Trophoblast cell (in vitro differentiated cells and primary cell): ENCODE measurements around the gene PEX10.
A peak's percentile ranks its signal among the peaks of the same experiment; 100 is the strongest.

Source experiments
- DNase-seq, 2 donors: peaks; one replicate each; pipeline ENCODE4 v3.0.0-alpha.2; 2016
- H2AFZ ChIP-seq: 2 replicates; pipeline ENCODE4 v1.6.1; 2013; ENCODE audit warnings: low read length, moderate library complexity, mild to moderate bottlenecking; ENCODE audit not compliant: insufficient read depth, poor library complexity
- H2AK5ac ChIP-seq: 2 replicates; pipeline ENCODE4 v1.6.1; 2013; ENCODE audit warnings: mild to moderate bottlenecking, low read length
- H2BK120ac ChIP-seq: 2 replicates; pipeline ENCODE4 v1.6.1; 2013; ENCODE audit warnings: low read length, mild to moderate bottlenecking, moderate library complexity; ENCODE audit not compliant: insufficient read depth, poor library complexity
- H2BK12ac ChIP-seq: 2 replicates; pipeline ENCODE4 v1.6.1; 2013; ENCODE audit warnings: mild to moderate bottlenecking, low read length, moderate library complexity
- H2BK5ac ChIP-seq: 2 replicates; pipeline ENCODE4 v1.6.1; 2013; ENCODE audit warnings: low read length, low read depth, moderate library complexity, mild to moderate bottlenecking; ENCODE audit not compliant: poor library complexity
- H3K14ac ChIP-seq: 2 replicates; pipeline ENCODE4 v1.6.1; 2013; ENCODE audit warnings: mild to moderate bottlenecking, low read length
- H3K18ac ChIP-seq: 2 replicates; pipeline ENCODE4 v1.6.1; 2013; ENCODE audit warnings: mild to moderate bottlenecking, low read length
- H3K23ac ChIP-seq: 2 replicates; pipeline ENCODE4 v1.6.1; 2013; ENCODE audit warnings: low read length
- H3K27ac ChIP-seq: 2 replicates; pipeline ENCODE4 v1.5.1; 2013; ENCODE audit warnings: low read depth, mild to moderate bottlenecking, inconsistent platforms, low read length, moderate library complexity
- H3K27me3 ChIP-seq: 2 replicates; pipeline ENCODE4 v1.6.1; 2013; ENCODE audit warnings: inconsistent platforms, mild to moderate bottlenecking, low read length, moderate library complexity; ENCODE audit not compliant: insufficient read depth
- H3K36me3 ChIP-seq, 2 experiments: 1 replicate in 1 of 2; 2 replicates in 1 of 2; pipeline ENCODE4 v1.6.1; 2013; ENCODE audit warnings: low read length in 2 of 2, mild to moderate bottlenecking in 2 of 2, moderate library complexity in 1 of 2; ENCODE audit not compliant: insufficient read depth in 2 of 2, control insufficient read depth in 1 of 2
- H3K4ac ChIP-seq: 2 replicates; pipeline ENCODE4 v1.6.1; 2013; ENCODE audit warnings: low read depth, mild to moderate bottlenecking, low read length, moderate library complexity
- H3K4me1 ChIP-seq, 2 experiments: 1 replicate in 1 of 2; 2 replicates in 1 of 2; pipeline ENCODE4 v1.6.1; 2013; ENCODE audit warnings: low read length in 2 of 2, mild to moderate bottlenecking in 2 of 2, moderate library complexity in 1 of 2; ENCODE audit not compliant: insufficient read depth in 2 of 2, control insufficient read depth in 1 of 2
- H3K4me2 ChIP-seq: 2 replicates; pipeline ENCODE4 v1.6.1; 2013; ENCODE audit warnings: inconsistent platforms, mild to moderate bottlenecking, low read length, moderate library complexity
- H3K4me3 ChIP-seq: 2 replicates; pipeline ENCODE4 v1.5.1; 2013; ENCODE audit warnings: mild to moderate bottlenecking, low read depth, low read length, inconsistent platforms
- H3K79me1 ChIP-seq: one replicate; pipeline ENCODE4 v1.6.1; 2013; ENCODE audit warnings: low read length
- H3K79me2 ChIP-seq: 2 replicates; pipeline ENCODE4 v1.6.1; 2013; ENCODE audit warnings: low read length, mild to moderate bottlenecking; ENCODE audit not compliant: control insufficient read depth, insufficient read depth, poor library complexity
- H3K9ac ChIP-seq: 2 replicates; pipeline ENCODE4 v1.6.1; 2013; ENCODE audit warnings: mild to moderate bottlenecking, low read length
- H3K9me3 ChIP-seq: 2 replicates; pipeline ENCODE4 v1.6.1; 2013; ENCODE audit warnings: low read depth, mild to moderate bottlenecking, control low read depth, inconsistent platforms, low read length; ENCODE audit not compliant: insufficient read depth
- H4K12ac ChIP-seq: 2 replicates; pipeline ENCODE4 v1.6.1; 2013; ENCODE audit warnings: low read depth, mild to moderate bottlenecking, low read length, moderate library complexity
- H4K8ac ChIP-seq: 2 replicates; pipeline ENCODE4 v1.6.1; 2013; ENCODE audit warnings: low read depth, mild to moderate bottlenecking, low read length, moderate library complexity
- H4K91ac ChIP-seq: one replicate; pipeline ENCODE4 v1.6.1; 2013; ENCODE audit warnings: low read depth, mild to moderate bottlenecking, low read length, moderate library complexity
- WGBS: extraction: QIAGEN DNeasy Blood & Tissue Kit; methylation state at CpG from one replicate; pipeline ENCODE4 v1.1.7; 2013; ENCODE audit warnings: missing lambda C conversion rate; ENCODE audit not compliant: insufficient read length, insufficient coverage; ENCODE audit errors: extremely low coverage; 5-methylcytosine and 5-hydroxymethylcytosine counted together

Gene PEX10

DNA sequence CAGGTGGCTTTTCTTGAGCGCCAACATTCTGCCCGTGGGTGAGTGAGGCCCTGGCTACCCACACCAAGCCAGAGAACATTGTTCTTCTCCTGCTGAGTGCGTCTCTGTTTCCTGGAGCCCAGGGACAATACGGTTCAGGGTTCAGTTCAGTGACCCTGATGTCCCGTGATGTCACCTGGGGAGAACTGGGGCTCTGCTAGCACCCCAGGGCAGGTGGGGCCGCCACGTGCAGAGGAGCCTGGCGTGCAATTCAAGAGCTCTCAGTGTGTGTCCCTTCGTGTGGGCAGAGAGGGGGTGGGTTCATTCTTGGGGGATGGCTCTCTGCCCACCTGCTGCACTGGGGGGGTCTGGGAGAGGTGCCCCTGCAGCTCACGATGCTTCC, 18.2 kb upstream of the PEX10 start:
- H2AK5ac ChIP-seq = no peak overlapping the region
- H3K36me3 ChIP-seq = no peaks in the 10 kb centered on the region
- no peak overlapping the region for H3K4me3 ChIP-seq
- no peak overlapping the region for H4K12ac ChIP-seq
- no CpG with 5 or more reads among the region's 10 CpGs for WGBS
- H2BK5ac ChIP-seq = no peak overlapping the region
- no peak overlapping the region for H3K4me2 ChIP-seq
- H2AFZ ChIP-seq = no peak overlapping the region
- H2BK12ac ChIP-seq = no peak overlapping the region
- no peaks in the 10 kb centered on the region for H3K79me2 ChIP-seq
- H2BK120ac ChIP-seq = no peak overlapping the region
- H3K14ac ChIP-seq = no peak overlapping the region
- no peak overlapping the region for H3K23ac ChIP-seq
- no peaks in the 10 kb centered on the region for H3K4me1 ChIP-seq
- no peak overlapping the region for H3K4ac ChIP-seq
- DNase-seq = no peak
- no peak overlapping the region for H3K9ac ChIP-seq
- no peak overlapping the region for H3K18ac ChIP-seq
- peaks cover 20% of the 10 kb centered on the region for H3K9me3 ChIP-seq
- no peaks in the 10 kb centered on the region for H3K27me3 ChIP-seq
- H3K79me1 ChIP-seq = no peaks in the 10 kb centered on the region
- H3K27ac ChIP-seq = no peak overlapping the region
- no peak overlapping the region for H4K91ac ChIP-seq
- no peak overlapping the region for H4K8ac ChIP-seq

DNA sequence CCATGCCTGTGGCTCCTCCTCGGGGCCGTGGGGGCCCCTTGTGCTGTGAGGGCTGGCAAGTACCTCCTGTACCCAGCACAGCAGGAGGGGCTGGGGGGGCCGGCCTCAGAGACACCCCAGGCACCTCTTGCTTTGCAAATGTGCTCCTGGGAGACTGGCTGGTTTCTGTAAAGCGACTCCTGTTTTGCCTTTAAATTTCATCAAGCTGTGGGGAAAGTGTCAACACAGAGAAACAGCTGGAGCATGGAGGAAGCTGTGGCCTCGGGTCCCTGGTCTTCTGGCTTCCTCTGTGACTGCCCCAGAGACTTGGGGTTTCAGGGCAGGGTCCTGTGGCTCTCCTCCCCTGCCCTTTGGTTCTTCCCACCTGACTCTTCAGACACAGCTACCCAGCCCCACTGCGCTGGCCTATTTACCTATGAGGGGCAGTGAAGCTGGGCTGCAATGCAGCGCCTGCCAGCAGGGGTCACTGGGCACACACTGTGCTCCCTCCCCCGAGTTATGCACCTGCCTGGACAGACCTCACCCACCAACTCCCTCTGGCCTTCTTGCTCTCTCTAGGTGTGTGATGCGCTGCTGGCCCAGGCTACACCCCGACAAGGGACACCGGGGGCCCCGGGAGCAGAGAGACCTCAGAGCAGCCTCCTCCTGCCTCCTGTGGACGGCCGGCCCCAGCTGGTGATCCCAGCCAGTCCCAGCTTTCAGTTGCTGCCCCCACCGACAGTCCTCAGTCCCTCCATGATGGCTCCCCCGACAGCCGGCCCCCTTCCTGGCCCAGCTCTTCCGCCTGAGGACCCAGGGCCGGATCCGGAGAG, 17.6 kb upstream of the PEX10 start:
- Histone ChIP-seq H3K4ac (no peak overlapping the region), H4K8ac (no peak overlapping the region), H4K12ac (no peak overlapping the region), H3K4me2 (no peak overlapping the region), H4K91ac (no peak overlapping the region), H2BK5ac (no peak overlapping the region), H3K4me1 (no peaks in the 10 kb centered on the region), H3K36me3 (no peaks in the 10 kb centered on the region), H2BK120ac (no peak overlapping the region), H3K79me1 (no peaks in the 10 kb centered on the region), H3K27me3 (no peaks in the 10 kb centered on the region), H3K4me3 (no peak overlapping the region), H2BK12ac (no peak overlapping the region), H2AK5ac (no peak overlapping the region), H3K9me3 (peaks cover 20% of the 10 kb centered on the region), H3K14ac (no peak overlapping the region), H3K23ac (no peak overlapping the region), H3K9ac (no peak overlapping the region), H3K18ac (no peak overlapping the region), H2AFZ (no peak overlapping the region), H3K79me2 (no peaks in the 10 kb centered on the region), H3K27ac (no peak overlapping the region)
- peak in 1 of 2 donors; percentile 58 for DNase-seq
- WGBS = no CpG with 5 or more reads among the region's 20 CpGs

DNA sequence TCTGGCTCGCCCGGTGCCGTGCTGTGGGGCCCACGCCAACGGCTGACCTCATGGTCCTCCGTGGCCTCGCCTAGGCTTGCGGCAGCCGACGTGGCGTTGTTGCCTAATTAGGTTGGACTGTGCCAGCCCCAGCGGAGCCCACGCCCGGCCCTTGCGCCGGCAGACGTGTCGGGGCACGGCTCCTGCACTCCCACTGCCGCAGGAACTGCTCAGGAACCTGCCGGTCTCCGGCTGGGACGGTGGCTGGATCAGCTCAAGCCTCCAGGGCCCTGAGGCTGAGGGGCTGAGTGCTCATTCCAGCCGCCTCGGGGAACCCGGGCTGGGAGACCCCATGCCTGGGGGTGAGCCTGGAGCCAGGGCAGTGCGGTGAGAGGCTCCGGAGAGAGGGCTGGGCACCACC, 16.1 kb upstream of the PEX10 start:
- no peak overlapping the region for H2AK5ac ChIP-seq
- no peak overlapping the region for H3K18ac ChIP-seq
- DNase-seq = no peak
- no peak overlapping the region for H2BK120ac ChIP-seq
- H3K14ac ChIP-seq = no peak overlapping the region
- no peaks in the 10 kb centered on the region for H3K36me3 ChIP-seq
- H4K91ac ChIP-seq = no peak overlapping the region
- H3K4me1 ChIP-seq = no peaks in the 10 kb centered on the region
- H4K8ac ChIP-seq = no peak overlapping the region
- H3K4ac ChIP-seq = no peak overlapping the region
- H3K27me3 ChIP-seq = no peaks in the 10 kb centered on the region
- H3K27ac ChIP-seq = no peak overlapping the region
- H3K9me3 ChIP-seq = peaks cover 20% of the 10 kb centered on the region
- WGBS = no CpG with 5 or more reads among the region's 28 CpGs
- no peak overlapping the region for H3K4me3 ChIP-seq
- no peak overlapping the region for H3K23ac ChIP-seq
- H3K9ac ChIP-seq = no peak overlapping the region
- no peak overlapping the region for H4K12ac ChIP-seq
- H3K79me1 ChIP-seq = no peaks in the 10 kb centered on the region
- H2AFZ ChIP-seq = no peak overlapping the region
- H2BK12ac ChIP-seq = no peak overlapping the region
- no peak overlapping the region for H2BK5ac ChIP-seq
- no peaks in the 10 kb centered on the region for H3K79me2 ChIP-seq
- H3K4me2 ChIP-seq = no peak overlapping the region

DNA sequence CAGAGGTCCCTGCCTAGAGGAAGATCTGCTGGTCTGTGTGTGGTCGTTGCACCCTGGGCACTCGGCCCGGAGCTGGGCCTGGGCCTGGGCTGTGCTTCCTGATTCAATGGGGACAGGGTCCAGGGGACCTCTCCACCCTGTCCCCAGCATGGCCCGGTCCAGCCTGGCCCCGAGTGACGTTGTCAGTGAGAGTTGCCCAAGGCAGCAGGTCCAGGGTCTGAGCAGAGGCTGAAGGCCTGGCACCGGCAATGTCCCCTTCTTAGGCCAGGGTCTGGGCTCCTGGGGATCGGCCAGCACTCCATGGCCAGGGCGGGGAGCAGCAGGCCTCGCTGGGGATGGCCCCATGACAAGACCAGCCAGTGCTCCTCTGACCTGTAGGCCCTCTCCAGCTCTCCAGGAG, 15.6 kb upstream of the PEX10 start:
- Histone ChIP-seq H3K79me1 (no peaks in the 10 kb centered on the region), H3K23ac (no peak overlapping the region), H2BK12ac (no peak overlapping the region), H3K4me2 (no peak overlapping the region), H3K9ac (no peak overlapping the region), H2AFZ (no peak overlapping the region), H3K18ac (no peak overlapping the region), H3K79me2 (no peaks in the 10 kb centered on the region), H3K4ac (no peak overlapping the region), H4K8ac (no peak overlapping the region), H3K4me1 (no peaks in the 10 kb centered on the region), H2BK120ac (no peak overlapping the region), H3K27ac (no peak overlapping the region), H2BK5ac (no peak overlapping the region), H4K12ac (no peak overlapping the region), H4K91ac (no peak overlapping the region), H2AK5ac (no peak overlapping the region), H3K4me3 (no peak overlapping the region), H3K14ac (no peak overlapping the region), H3K27me3 (no peaks in the 10 kb centered on the region), H3K9me3 (peaks cover 25% of the 10 kb centered on the region), H3K36me3 (no peaks in the 10 kb centered on the region)
- no CpG with 5 or more reads among the region's 10 CpGs for WGBS
- DNase-seq = no peak
